Natural killer cell (primary cell): ENCODE measurements around the gene DSG2. TPM values are rescaled to one million over a fixed set of nuclear protein-coding genes. Genes with fewer than 3 reads are reported as not detected.

Source experiments
- ATAC-seq, 3 donors: fragments of 150-1000 bp in 2 of 3; fragments of 200-7000 bp in 1 of 3; cut with Tn5 transposase; 1 replicate in 1 of 3; 2 replicates in 2 of 3; pipeline ENCODE4 v1.10.0; 2021; ENCODE audit warnings: mild to moderate bottlenecking in 2 of 3, moderate library complexity in 2 of 3
- DNase-seq, 2 donors: peaks; one replicate each; pipeline versions ENCODE4 v3.0.0 to v3.0.0-alpha.2; 2013 to 2021; ENCODE audit warnings: mixed read lengths in 1 of 2
- H3K27ac ChIP-seq: one replicate; pipeline ENCODE4 v1.5.1; 2013; ENCODE audit warnings: mild to moderate bottlenecking, low read length
- H3K27me3 ChIP-seq: one replicate; pipeline ENCODE4 v1.6.1; 2013; ENCODE audit warnings: low read length; ENCODE audit not compliant: control insufficient read depth, insufficient read depth
- H3K36me3 ChIP-seq: one replicate; pipeline ENCODE4 v1.6.1; 2013; ENCODE audit warnings: low read length; ENCODE audit not compliant: control insufficient read depth, insufficient read depth
- H3K4me1 ChIP-seq: one replicate; pipeline ENCODE4 v1.6.1; 2013; ENCODE audit warnings: low read length; ENCODE audit not compliant: control insufficient read depth, insufficient read depth
- H3K4me3 ChIP-seq: one replicate; pipeline ENCODE4 v1.5.1; 2013; ENCODE audit warnings: low read length
- H3K9me3 ChIP-seq: one replicate; pipeline ENCODE4 v1.6.1; 2013; ENCODE audit warnings: low read length; ENCODE audit not compliant: control insufficient read depth, insufficient read depth
- H3K27ac Mint-ChIP-seq, 2 donors: one replicate each; pipeline ENCODE4 v1.8.0; 2022; ENCODE audit warnings: mild to moderate bottlenecking in 2 of 2, mixed read lengths in 2 of 2, moderate library complexity in 1 of 2
- H3K27me3 Mint-ChIP-seq, 2 donors: one replicate each; pipeline ENCODE4 v1.8.0; 2022; ENCODE audit warnings: low read depth in 2 of 2, mixed read lengths in 2 of 2
- H3K36me3 Mint-ChIP-seq: one replicate; pipeline ENCODE4 v1.8.0; 2022; ENCODE audit warnings: mixed read lengths
- H3K4me1 Mint-ChIP-seq, 2 donors: one replicate each; pipeline ENCODE4 v1.8.0; 2022; ENCODE audit warnings: mixed read lengths in 2 of 2
- H3K4me3 Mint-ChIP-seq: one replicate; pipeline ENCODE4 v1.8.0; 2022; ENCODE audit warnings: mild to moderate bottlenecking, moderate library complexity, mixed read lengths
- H3K9me3 Mint-ChIP-seq, 2 donors: one replicate each; pipeline ENCODE4 v1.8.0; 2022; ENCODE audit warnings: mixed read lengths in 2 of 2
- CTCF ChIP-seq: fragments of 200-600 bp; IDR thresholded peaks from one replicate; pipeline ENCODE4 v1.8.0; 2022; ENCODE audit warnings: antibody characterized with exemption
- WGBS: methylation state at CpG from one replicate; pipeline ENCODE4 v1.1.7; 2013; ENCODE audit warnings: missing lambda C conversion rate; ENCODE audit not compliant: insufficient coverage; 5-methylcytosine and 5-hydroxymethylcytosine counted together
- intact Hi-C: fragments of 100-400 bp; cut with micrococcal nuclease; formaldehyde crosslinking; loops from one replicate; pipeline ENCODE4 v1.14.2; 2022
- total RNA-seq, 4 donors: library from RNA; stranded (reverse); fragments of 120-200 nt in 1 of 4; gene quantifications; one replicate each; pipeline versions ENCODE4 v1.2.3 to v1.2.4, GENCODE V29; 2013 to 2022

DSG2 gene
- total RNA-seq, 3 donors from 2014 or later (not counting 1 experiment from before 2014, with no cell fraction given): 0.05 to 0.53 TPM; not detected in 1

- H3K27me3 Mint-ChIP-seq: no peaks in the 10 kb centered on the region
- H3K36me3 Mint-ChIP-seq: no peaks in the 10 kb centered on the region
- 100% methylated on average over 2 of the region's 2 CpGs for WGBS
- TF ChIP-seq CTCF: no peak
- no peak overlapping the region for H3K4me3 ChIP-seq
- H3K36me3 ChIP-seq: no peaks in the 10 kb centered on the region
- no peak overlapping the region for H3K4me3 Mint-ChIP-seq
- no peaks in the 10 kb centered on the region for H3K9me3 ChIP-seq
- no peak overlapping the region for H3K27ac ChIP-seq
- DNase-seq (no peak), ATAC-seq (no peak)
- no peaks in the 10 kb centered on the region for H3K4me1 Mint-ChIP-seq
- H3K9me3 Mint-ChIP-seq: no peaks in the 10 kb centered on the region
- H3K27ac Mint-ChIP-seq: no peak overlapping the region
- no peaks in the 10 kb centered on the region for H3K4me1 ChIP-seq
- intact Hi-C loops: no loop called here
- no peaks in the 10 kb centered on the region for H3K27me3 ChIP-seq
Measured at GRCh38 chr18:31579375-31579774, 81.4 kb downstream of the DSG2 start.

GRCh38 chr18:31581498-31582197 lies 83.7 kb downstream of the DSG2 start:
- Mint-ChIP-seq H3K27ac (no peak overlapping the region), H3K4me3 (no peak overlapping the region), H3K4me1 (no peaks in the 10 kb centered on the region), H3K27me3 (no peaks in the 10 kb centered on the region), H3K36me3 (no peaks in the 10 kb centered on the region), H3K9me3 (no peaks in the 10 kb centered on the region)
- H3K27me3 ChIP-seq: no peaks in the 10 kb centered on the region
- no peak overlapping the region for H3K27ac ChIP-seq
- no peak for ATAC-seq
- no peaks in the 10 kb centered on the region for H3K36me3 ChIP-seq
- 48% methylated on average over 4 of the region's 4 CpGs for WGBS
- no peak for TF ChIP-seq CTCF
- intact Hi-C loops: no loop called here
- no peak for DNase-seq
- no peaks in the 10 kb centered on the region for H3K4me1 ChIP-seq
- H3K9me3 ChIP-seq: no peaks in the 10 kb centered on the region
- H3K4me3 ChIP-seq: no peak overlapping the region

- H3K36me3 ChIP-seq: no peaks in the 10 kb centered on the region
- DNase-seq (no peak), ATAC-seq (no peak)
- no peak overlapping the region for H3K4me3 ChIP-seq
- no peaks in the 10 kb centered on the region for H3K4me1 ChIP-seq
- Mint-ChIP-seq H3K36me3 (no peaks in the 10 kb centered on the region), H3K27me3 (no peaks in the 10 kb centered on the region), H3K27ac (no peak overlapping the region), H3K4me1 (no peaks in the 10 kb centered on the region), H3K9me3 (no peaks in the 10 kb centered on the region), H3K4me3 (no peak overlapping the region)
- TF ChIP-seq CTCF: no peak
- intact Hi-C loops: no loop called here
- H3K27ac ChIP-seq: no peak overlapping the region
- 87% methylated on average over 4 of the region's 5 CpGs for WGBS
- no peaks in the 10 kb centered on the region for H3K9me3 ChIP-seq
- no peaks in the 10 kb centered on the region for H3K27me3 ChIP-seq
Measured at GRCh38 chr18:31583185-31583854, 85.3 kb downstream of the DSG2 start.
